ENCODE measurements around the gene PTPN6. TPM values are rescaled to one million over a fixed set of nuclear protein-coding genes. Genes with fewer than 3 reads are reported as not detected.

PTPN6 gene
- polyA plus RNA-seq, 1 donor from 2014 or later = not detected

- Histone ChIP-seq H3K27ac (ENCODE audit: low read length) (no peak overlapping the region), H2AFZ (ENCODE audit: low read depth, low read length) (no peak overlapping the region), H3K79me2 (replicated peaks; ENCODE audit: insufficient read depth, low read length) (no peaks in the 10 kb centered on the region), H3K4me3 (ENCODE audit: low read length) (no peak overlapping the region), H3K4me2 (ENCODE audit: low read length) (no peak overlapping the region), H3F3A (ENCODE audit: insufficient read depth, low read length, poor library complexity, severe bottlenecking) (peaks cover 7% of the 10 kb centered on the region), H3K36me3 (ENCODE audit: insufficient read depth, low read length) (no peaks in the 10 kb centered on the region), H4K20me1 (ENCODE audit: insufficient read depth) (no peaks in the 10 kb centered on the region), H3K9ac (ENCODE audit: low read length) (no peak overlapping the region), H3K9me3 (ENCODE audit: low read length) (no peaks in the 10 kb centered on the region), H3K9me2 (ENCODE audit: insufficient read depth, low read length) (no peaks in the 10 kb centered on the region), H3K27me3 (ENCODE audit: insufficient read depth, low read depth, low read length) (no peaks in the 10 kb centered on the region)
- TF ChIP-seq MXI1 (conservative IDR thresholded peaks at IDR 0.05; ENCODE audit: poor library complexity, severe bottlenecking) (no peak), RAD21 (conservative IDR thresholded peaks at IDR 0.05) (no peak), TAF1 (IDR thresholded peaks at IDR 0.05; ENCODE audit: low read depth) (no peak), EP300 (conservative IDR thresholded peaks at IDR 0.05; ENCODE audit: poor library complexity, severe bottlenecking) (no peak), SMC3 (conservative IDR thresholded peaks at IDR 0.05; ENCODE audit: poor library complexity) (no peak), POLR2AphosphoS5 (IDR thresholded peaks at IDR 0.05) (no peak), EZH2 (IDR thresholded peaks at IDR 0.05; ENCODE audit: borderline replicate concordance, insufficient read depth, low read length, poor library complexity, severe bottlenecking) (no peak)
- TF ChIP-seq, protein P1, sequence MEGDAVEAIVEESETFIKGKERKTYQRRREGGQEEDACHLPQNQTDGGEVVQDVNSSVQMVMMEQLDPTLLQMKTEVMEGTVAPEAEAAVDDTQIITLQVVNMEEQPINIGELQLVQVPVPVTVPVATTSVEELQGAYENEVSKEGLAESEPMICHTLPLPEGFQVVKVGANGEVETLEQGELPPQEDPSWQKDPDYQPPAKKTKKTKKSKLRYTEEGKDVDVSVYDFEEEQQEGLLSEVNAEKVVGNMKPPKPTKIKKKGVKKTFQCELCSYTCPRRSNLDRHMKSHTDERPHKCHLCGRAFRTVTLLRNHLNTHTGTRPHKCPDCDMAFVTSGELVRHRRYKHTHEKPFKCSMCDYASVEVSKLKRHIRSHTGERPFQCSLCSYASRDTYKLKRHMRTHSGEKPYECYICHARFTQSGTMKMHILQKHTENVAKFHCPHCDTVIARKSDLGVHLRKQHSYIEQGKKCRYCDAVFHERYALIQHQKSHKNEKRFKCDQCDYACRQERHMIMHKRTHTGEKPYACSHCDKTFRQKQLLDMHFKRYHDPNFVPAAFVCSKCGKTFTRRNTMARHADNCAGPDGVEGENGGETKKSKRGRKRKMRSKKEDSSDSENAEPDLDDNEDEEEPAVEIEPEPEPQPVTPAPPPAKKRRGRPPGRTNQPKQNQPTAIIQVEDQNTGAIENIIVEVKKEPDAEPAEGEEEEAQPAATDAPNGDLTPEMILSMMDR (IDR thresholded peaks at IDR 0.05; ENCODE audit: poor library complexity, severe bottlenecking) = no peak
- TF ChIP-seq, protein P2, sequence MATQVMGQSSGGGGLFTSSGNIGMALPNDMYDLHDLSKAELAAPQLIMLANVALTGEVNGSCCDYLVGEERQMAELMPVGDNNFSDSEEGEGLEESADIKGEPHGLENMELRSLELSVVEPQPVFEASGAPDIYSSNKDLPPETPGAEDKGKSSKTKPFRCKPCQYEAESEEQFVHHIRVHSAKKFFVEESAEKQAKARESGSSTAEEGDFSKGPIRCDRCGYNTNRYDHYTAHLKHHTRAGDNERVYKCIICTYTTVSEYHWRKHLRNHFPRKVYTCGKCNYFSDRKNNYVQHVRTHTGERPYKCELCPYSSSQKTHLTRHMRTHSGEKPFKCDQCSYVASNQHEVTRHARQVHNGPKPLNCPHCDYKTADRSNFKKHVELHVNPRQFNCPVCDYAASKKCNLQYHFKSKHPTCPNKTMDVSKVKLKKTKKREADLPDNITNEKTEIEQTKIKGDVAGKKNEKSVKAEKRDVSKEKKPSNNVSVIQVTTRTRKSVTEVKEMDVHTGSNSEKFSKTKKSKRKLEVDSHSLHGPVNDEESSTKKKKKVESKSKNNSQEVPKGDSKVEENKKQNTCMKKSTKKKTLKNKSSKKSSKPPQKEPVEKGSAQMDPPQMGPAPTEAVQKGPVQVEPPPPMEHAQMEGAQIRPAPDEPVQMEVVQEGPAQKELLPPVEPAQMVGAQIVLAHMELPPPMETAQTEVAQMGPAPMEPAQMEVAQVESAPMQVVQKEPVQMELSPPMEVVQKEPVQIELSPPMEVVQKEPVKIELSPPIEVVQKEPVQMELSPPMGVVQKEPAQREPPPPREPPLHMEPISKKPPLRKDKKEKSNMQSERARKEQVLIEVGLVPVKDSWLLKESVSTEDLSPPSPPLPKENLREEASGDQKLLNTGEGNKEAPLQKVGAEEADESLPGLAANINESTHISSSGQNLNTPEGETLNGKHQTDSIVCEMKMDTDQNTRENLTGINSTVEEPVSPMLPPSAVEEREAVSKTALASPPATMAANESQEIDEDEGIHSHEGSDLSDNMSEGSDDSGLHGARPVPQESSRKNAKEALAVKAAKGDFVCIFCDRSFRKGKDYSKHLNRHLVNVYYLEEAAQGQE (IDR thresholded peaks at IDR 0.05; ENCODE audit: borderline replicate concordance) = no peak
These were observed 9.4 kb upstream of the PTPN6 start for GRCh38 chr12:6941782-6942181.

DNA sequence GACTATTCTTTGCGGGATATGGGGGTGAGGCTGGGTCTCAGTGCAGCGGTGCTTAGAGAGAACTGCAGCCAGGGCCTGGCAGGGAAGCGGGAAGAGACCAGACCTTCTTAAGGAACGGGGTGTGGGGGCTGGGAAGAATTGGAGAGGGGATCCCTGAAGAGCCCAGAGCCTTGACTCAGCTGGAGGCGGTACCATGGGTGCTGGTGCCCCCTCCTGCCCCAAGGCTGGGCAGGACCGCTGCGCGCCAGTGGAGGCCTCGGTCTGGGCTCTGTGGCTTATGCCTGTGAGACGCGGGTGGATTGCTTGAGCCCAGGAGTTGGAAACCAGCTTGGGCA, 8.9 kb upstream of the PTPN6 start:
- Histone ChIP-seq H4K20me1 (ENCODE audit: insufficient read depth) (no peaks in the 10 kb centered on the region), H3K4me3 (ENCODE audit: low read length) (no peak overlapping the region), H3K9me2 (ENCODE audit: insufficient read depth, low read length) (no peaks in the 10 kb centered on the region), H3K27me3 (ENCODE audit: insufficient read depth, low read depth, low read length) (no peaks in the 10 kb centered on the region), H3F3A (ENCODE audit: insufficient read depth, low read length, poor library complexity, severe bottlenecking) (peaks cover 7% of the 10 kb centered on the region), H3K9ac (ENCODE audit: low read length) (no peak overlapping the region), H3K79me2 (replicated peaks; ENCODE audit: insufficient read depth, low read length) (no peaks in the 10 kb centered on the region), H3K9me3 (ENCODE audit: low read length) (no peaks in the 10 kb centered on the region), H3K27ac (ENCODE audit: low read length) (peak overlapping the region; percentile 8), H2AFZ (ENCODE audit: low read depth, low read length) (no peak overlapping the region), H3K36me3 (ENCODE audit: insufficient read depth, low read length) (no peaks in the 10 kb centered on the region), H3K4me2 (ENCODE audit: low read length) (no peak overlapping the region)
- TF ChIP-seq EZH2 (IDR thresholded peaks at IDR 0.05; ENCODE audit: borderline replicate concordance, insufficient read depth, low read length, poor library complexity, severe bottlenecking) (no peak), POLR2AphosphoS5 (IDR thresholded peaks at IDR 0.05) (no peak), RAD21 (conservative IDR thresholded peaks at IDR 0.05) (no peak), EP300 (conservative IDR thresholded peaks at IDR 0.05; ENCODE audit: poor library complexity, severe bottlenecking) (no peak), TAF1 (IDR thresholded peaks at IDR 0.05; ENCODE audit: low read depth) (no peak), SMC3 (conservative IDR thresholded peaks at IDR 0.05; ENCODE audit: poor library complexity) (no peak), MXI1 (conservative IDR thresholded peaks at IDR 0.05; ENCODE audit: poor library complexity, severe bottlenecking) (no peak)
- TF ChIP-seq, protein P1 (IDR thresholded peaks at IDR 0.05; ENCODE audit: poor library complexity, severe bottlenecking) = no peak
- TF ChIP-seq, protein P2 (IDR thresholded peaks at IDR 0.05; ENCODE audit: borderline replicate concordance) = no peak
